ENCODE measurements around the gene PLD2. TPM values are rescaled to one million over a fixed set of nuclear protein-coding genes. Genes with fewer than 3 reads are reported as not detected.

The PLD2 gene
- total RNA-seq, 2 donors from 2014 or later = 25.7 to 41.5 TPM

GRCh38 chr17:4810696-4811290, 3.8 kb downstream of the PLD2 start:
- Histone ChIP-seq H3K9me3 (no peaks in the 10 kb centered on the region), H3K4me3 (no peak overlapping the region), H3K36me3 (replicated peaks in 1 of 2; ENCODE audit: insufficient read depth in 1 of 2, low read depth in 2 of 2) (peaks cover 0 to 2% of the 10 kb centered on the region in 2 donors), H3K27me3 (no peaks in the 10 kb centered on the region), H3K27ac (no peak overlapping the region), H3K4me1 (peaks cover 20% of the 10 kb centered on the region)
- TF ChIP-seq CTCF (IDR thresholded peaks at IDR 0.05) = no peak
- TF ChIP-seq POLR2A (IDR thresholded peaks at IDR 0.05) = no peak
- WGBS, 2 donors = 75 to 81% methylated on average over 13 of the region's 13 CpGs
- intact Hi-C loops (cut with DNase I) = no loop called here
- ATAC-seq (no peak), DNase-seq (no peak)

- no peaks in the 10 kb centered on the region for H3K27me3 ChIP-seq
- H3K9me3 ChIP-seq = no peaks in the 10 kb centered on the region
- TF ChIP-seq POLR2A (IDR thresholded peaks at IDR 0.05) (no peak), CTCF (IDR thresholded peaks at IDR 0.05) (no peak)
- 94 to 95% methylated on average over 12 of the region's 12 CpGs for WGBS, 2 donors
- DNase-seq (no peak), ATAC-seq (no peak)
- H3K36me3 ChIP-seq (replicated peaks in 1 of 2; ENCODE audit: insufficient read depth in 1 of 2, low read depth in 2 of 2) = peaks cover 0 to 2% of the 10 kb centered on the region in 2 donors
- H3K4me1 ChIP-seq = peaks cover 15% of the 10 kb centered on the region
- H3K4me3 ChIP-seq = no peak overlapping the region
- no peak overlapping the region for H3K27ac ChIP-seq
- intact Hi-C loops (cut with DNase I) = no loop called here
These were observed 4.5 kb downstream of the PLD2 start for GRCh38 chr17:4811471-4811870.

- peaks cover 0 to 4% of the 10 kb centered on the region in 2 donors for H3K36me3 ChIP-seq (replicated peaks in 1 of 2; ENCODE audit: insufficient read depth in 1 of 2, low read depth in 2 of 2)
- no peak for ATAC-seq
- intact Hi-C loops (cut with DNase I) = no loop called here
- H3K27me3 ChIP-seq = no peaks in the 10 kb centered on the region
- H3K4me3 ChIP-seq = no peak overlapping the region
- H3K9me3 ChIP-seq = no peaks in the 10 kb centered on the region
- WGBS, 2 donors = 74 to 76% methylated on average over 7 of the region's 7 CpGs
- peaks cover 11% of the 10 kb centered on the region for H3K4me1 ChIP-seq
- DNase-seq = no peak
- no peak overlapping the region for H3K27ac ChIP-seq
- TF ChIP-seq CTCF (IDR thresholded peaks at IDR 0.05) (no peak), POLR2A (IDR thresholded peaks at IDR 0.05) (no peak)
These were observed 5.7 kb downstream of the PLD2 start for GRCh38 chr17:4812690-4813089.

- DNase-seq = no peak
- no peaks in the 10 kb centered on the region for H3K4me1 ChIP-seq
- intact Hi-C loops (cut with DNase I) = no loop called here
- H3K4me3 ChIP-seq = no peak overlapping the region
- peaks cover 0 to 4% of the 10 kb centered on the region in 2 donors for H3K36me3 ChIP-seq (replicated peaks in 1 of 2; ENCODE audit: insufficient read depth in 1 of 2, low read depth in 2 of 2)
- ATAC-seq = no peak
- H3K27ac ChIP-seq = no peak overlapping the region
- 87 to 89% methylated on average over 7 of the region's 7 CpGs for WGBS, 2 donors
- H3K9me3 ChIP-seq = no peaks in the 10 kb centered on the region
- H3K27me3 ChIP-seq = no peaks in the 10 kb centered on the region
- TF ChIP-seq CTCF (IDR thresholded peaks at IDR 0.05) (no peak), POLR2A (IDR thresholded peaks at IDR 0.05) (no peak)
These were observed 8.2 kb downstream of the PLD2 start for GRCh38 chr17:4815043-4815675.

- DNase-seq (no peak), ATAC-seq (no peak)
- Histone ChIP-seq H3K4me1 (no peaks in the 10 kb centered on the region), H3K27me3 (no peaks in the 10 kb centered on the region), H3K4me3 (no peak overlapping the region), H3K9me3 (no peaks in the 10 kb centered on the region), H3K36me3 (replicated peaks in 1 of 2; ENCODE audit: insufficient read depth in 1 of 2, low read depth in 2 of 2) (peaks cover 0 to 2% of the 10 kb centered on the region in 2 donors), H3K27ac (no peak overlapping the region)
- TF ChIP-seq POLR2A (IDR thresholded peaks at IDR 0.05) (no peak), CTCF (IDR thresholded peaks at IDR 0.05) (no peak)
- intact Hi-C loops (cut with DNase I) = no loop called here
- WGBS, 2 donors = 84 to 89% methylated on average over 12 to 13 of the region's 13 CpGs
These were observed 9.9 kb downstream of the PLD2 start for GRCh38 chr17:4816826-4817225.

Measured in body of pancreas (tissue), 4 donors.